ENCODE results near the gene BACE1. TPM values are rescaled to one million over a fixed set of nuclear protein-coding genes. Genes with fewer than 3 reads are reported as not detected.
A peak's percentile ranks its signal among the peaks of the same experiment; 100 is the strongest.

Gene BACE1
- total and polyA plus RNA-seq, 2 of the 13 experiments (the other 11 are each of a cell fraction or from before 2014, with no cell fraction given): 7.5 to 17.9 TPM

DNA sequence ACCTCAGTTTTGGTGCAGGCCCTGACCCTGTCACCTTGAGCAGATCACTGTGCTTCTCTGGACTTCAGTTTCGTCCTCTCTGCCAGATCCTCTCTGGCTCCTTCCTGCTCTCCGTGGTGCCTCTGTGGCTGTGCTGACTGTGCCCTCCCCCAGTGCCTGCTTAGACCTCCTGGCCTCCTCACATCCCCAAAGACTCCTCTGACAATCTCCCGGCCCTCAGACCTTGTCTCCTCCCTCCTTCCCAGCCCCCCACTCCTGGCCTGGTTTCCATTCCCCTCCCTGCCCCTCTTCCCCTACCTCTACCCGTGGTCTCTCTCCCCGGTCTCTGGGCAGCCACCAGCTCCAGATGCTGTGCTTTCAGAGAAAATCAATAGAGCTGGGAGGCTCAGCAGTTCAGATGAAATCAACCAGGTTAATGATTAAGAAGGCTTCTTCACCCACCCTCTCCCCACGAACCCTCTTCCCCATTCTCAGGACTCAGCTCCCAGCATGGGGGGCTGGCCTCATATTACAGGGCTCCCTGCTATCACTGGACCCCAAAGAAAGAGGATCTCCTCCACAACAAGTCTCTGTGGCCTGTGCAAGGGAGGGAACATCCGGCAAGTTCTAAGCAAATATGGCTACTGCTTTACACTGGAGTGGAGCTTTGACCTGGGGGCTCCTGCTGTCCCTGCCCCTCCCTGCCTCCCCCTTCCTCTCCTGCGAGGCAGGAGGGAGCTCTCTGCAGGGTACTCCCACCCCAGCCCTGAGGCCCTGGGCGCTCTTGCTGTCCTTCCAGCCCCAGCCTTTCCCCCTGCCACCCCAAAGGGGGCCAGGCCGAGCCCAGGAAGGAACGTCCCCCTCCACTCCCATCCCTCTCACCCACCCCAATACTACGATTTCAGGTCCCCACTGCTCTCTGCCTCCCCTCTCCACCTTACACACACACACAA, 16.4 kb downstream of the BACE1 start (continued):
- TF ChIP-seq, protein P1, sequence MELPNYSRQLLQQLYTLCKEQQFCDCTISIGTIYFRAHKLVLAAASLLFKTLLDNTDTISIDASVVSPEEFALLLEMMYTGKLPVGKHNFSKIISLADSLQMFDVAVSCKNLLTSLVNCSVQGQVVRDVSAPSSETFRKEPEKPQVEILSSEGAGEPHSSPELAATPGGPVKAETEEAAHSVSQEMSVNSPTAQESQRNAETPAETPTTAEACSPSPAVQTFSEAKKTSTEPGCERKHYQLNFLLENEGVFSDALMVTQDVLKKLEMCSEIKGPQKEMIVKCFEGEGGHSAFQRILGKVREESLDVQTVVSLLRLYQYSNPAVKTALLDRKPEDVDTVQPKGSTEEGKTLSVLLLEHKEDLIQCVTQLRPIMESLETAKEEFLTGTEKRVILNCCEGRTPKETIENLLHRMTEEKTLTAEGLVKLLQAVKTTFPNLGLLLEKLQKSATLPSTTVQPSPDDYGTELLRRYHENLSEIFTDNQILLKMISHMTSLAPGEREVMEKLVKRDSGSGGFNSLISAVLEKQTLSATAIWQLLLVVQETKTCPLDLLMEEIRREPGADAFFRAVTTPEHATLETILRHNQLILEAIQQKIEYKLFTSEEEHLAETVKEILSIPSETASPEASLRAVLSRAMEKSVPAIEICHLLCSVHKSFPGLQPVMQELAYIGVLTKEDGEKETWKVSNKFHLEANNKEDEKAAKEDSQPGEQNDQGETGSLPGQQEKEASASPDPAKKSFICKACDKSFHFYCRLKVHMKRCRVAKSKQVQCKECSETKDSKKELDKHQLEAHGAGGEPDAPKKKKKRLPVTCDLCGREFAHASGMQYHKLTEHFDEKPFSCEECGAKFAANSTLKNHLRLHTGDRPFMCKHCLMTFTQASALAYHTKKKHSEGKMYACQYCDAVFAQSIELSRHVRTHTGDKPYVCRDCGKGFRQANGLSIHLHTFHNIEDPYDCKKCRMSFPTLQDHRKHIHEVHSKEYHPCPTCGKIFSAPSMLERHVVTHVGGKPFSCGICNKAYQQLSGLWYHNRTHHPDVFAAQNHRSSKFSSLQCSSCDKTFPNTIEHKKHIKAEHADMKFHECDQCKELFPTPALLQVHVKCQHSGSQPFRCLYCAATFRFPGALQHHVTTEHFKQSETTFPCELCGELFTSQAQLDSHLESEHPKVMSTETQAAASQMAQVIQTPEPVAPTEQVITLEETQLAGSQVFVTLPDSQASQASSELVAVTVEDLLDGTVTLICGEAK (IDR thresholded peaks at IDR 0.05): no peak
- TF ChIP-seq, protein P1 (CRISPR knock-in tag; IDR thresholded peaks at IDR 0.05): no peak; the same call in 1 of the 2 replicates
- TF ChIP-seq ZKSCAN1 (IDR thresholded peaks at IDR 0.05; ENCODE audit: low read length) (no peak), AHR (CRISPR knock-in tag; IDR thresholded peaks at IDR 0.05) (0 out of 2 replicates have a peak, but pooled peaks have one; percentile 16), ZNF263 (CRISPR knock-in tag; IDR thresholded peaks at IDR 0.05) (peak; percentile 65), ZFP1 (CRISPR knock-in tag; IDR thresholded peaks at IDR 0.05) (no peak), SUZ12 (IDR thresholded peaks at IDR 0.05; ENCODE audit: low read depth, low read length) (no peak), ZBTB42 (CRISPR knock-in tag; IDR thresholded peaks at IDR 0.05) (peak; percentile 86), PCBP2 (optimal IDR thresholded peaks at IDR 0.05; ENCODE audit: low read depth, low read length, poor library complexity, severe bottlenecking) (no peak), ZBTB1 (CRISPR knock-in tag; IDR thresholded peaks at IDR 0.05; ENCODE audit: borderline replicate concordance) (no peak)
- TF ChIP-seq, protein P2, sequence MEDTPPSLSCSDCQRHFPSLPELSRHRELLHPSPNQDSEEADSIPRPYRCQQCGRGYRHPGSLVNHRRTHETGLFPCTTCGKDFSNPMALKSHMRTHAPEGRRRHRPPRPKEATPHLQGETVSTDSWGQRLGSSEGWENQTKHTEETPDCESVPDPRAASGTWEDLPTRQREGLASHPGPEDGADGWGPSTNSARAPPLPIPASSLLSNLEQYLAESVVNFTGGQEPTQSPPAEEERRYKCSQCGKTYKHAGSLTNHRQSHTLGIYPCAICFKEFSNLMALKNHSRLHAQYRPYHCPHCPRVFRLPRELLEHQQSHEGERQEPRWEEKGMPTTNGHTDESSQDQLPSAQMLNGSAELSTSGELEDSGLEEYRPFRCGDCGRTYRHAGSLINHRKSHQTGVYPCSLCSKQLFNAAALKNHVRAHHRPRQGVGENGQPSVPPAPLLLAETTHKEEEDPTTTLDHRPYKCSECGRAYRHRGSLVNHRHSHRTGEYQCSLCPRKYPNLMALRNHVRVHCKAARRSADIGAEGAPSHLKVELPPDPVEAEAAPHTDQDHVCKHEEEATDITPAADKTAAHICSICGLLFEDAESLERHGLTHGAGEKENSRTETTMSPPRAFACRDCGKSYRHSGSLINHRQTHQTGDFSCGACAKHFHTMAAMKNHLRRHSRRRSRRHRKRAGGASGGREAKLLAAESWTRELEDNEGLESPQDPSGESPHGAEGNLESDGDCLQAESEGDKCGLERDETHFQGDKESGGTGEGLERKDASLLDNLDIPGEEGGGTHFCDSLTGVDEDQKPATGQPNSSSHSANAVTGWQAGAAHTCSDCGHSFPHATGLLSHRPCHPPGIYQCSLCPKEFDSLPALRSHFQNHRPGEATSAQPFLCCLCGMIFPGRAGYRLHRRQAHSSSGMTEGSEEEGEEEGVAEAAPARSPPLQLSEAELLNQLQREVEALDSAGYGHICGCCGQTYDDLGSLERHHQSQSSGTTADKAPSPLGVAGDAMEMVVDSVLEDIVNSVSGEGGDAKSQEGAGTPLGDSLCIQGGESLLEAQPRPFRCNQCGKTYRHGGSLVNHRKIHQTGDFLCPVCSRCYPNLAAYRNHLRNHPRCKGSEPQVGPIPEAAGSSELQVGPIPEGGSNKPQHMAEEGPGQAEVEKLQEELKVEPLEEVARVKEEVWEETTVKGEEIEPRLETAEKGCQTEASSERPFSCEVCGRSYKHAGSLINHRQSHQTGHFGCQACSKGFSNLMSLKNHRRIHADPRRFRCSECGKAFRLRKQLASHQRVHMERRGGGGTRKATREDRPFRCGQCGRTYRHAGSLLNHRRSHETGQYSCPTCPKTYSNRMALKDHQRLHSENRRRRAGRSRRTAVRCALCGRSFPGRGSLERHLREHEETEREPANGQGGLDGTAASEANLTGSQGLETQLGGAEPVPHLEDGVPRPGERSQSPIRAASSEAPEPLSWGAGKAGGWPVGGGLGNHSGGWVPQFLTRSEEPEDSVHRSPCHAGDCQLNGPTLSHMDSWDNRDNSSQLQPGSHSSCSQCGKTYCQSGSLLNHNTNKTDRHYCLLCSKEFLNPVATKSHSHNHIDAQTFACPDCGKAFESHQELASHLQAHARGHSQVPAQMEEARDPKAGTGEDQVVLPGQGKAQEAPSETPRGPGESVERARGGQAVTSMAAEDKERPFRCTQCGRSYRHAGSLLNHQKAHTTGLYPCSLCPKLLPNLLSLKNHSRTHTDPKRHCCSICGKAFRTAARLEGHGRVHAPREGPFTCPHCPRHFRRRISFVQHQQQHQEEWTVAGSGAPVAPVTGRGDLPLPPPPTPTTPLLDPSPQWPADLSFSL (CRISPR knock-in tag; IDR thresholded peaks at IDR 0.05): no peak
